Spleen (tissue), 7 donors: Measurements from ENCODE around the gene ERMARD.

ENCODE experiments used
- CTCF ChIP-seq, 11 experiments: fragments of 200-600 bp in 7 of 11; fragments of 450-650 bp in 4 of 11; sonication (generic) in 4 of 11; IDR thresholded peaks in 8 of 11; conservative IDR thresholded peaks in 3 of 11; 1 replicate in 7 of 11; 2 replicates in 4 of 11; pipeline versions ENCODE4 v1.4.0 to v1.8.0; 2016 to 2021; ENCODE audit warnings: antibody characterized with exemption in 11 of 11, inconsistent platforms in 4 of 11, mild to moderate bottlenecking in 1 of 11
- POLR2A ChIP-seq, 3 donors: fragments of 450-650 bp; IDR thresholded peaks; one replicate each; pipeline ENCODE4 v1.5.1; 2017; ENCODE audit warnings: antibody characterized with exemption in 3 of 3, mild to moderate bottlenecking in 1 of 3
- POLR2AphosphoS5 ChIP-seq, 3 donors: sonication (generic); formaldehyde crosslinking; IDR thresholded peaks; one replicate each; pipeline ENCODE4 v1.5.1; 2017; ENCODE audit warnings: antibody characterized with exemption in 3 of 3
- donor health status: DM: no; HTN: no; CAD: no; lungs with moderate emphysema.
- donor health status: DM: no; HTN: no; CAD: no.
- donor health status: DM: no; HTN: no; CAD: no.

DNA sequence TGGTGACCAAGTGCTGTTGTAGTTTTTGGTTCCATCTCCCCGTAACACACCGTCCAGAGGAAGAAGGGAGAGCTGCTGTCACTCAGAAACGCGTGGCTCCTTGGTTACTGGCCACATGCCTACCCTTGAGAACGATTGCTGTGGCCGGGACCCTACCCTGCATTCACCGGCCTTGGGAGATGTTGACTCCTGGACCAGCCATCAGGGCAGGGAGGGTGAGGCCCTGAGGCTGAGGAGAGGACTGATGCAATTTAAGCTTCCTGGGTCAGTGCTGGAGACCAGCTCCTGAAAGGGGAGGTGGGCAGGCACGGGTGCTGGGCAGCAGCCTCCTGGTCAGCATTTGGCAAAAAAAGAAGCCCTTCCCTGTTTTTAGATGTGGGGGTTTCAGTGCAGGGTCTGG, 31.5 kb downstream of the ERMARD start:
- TF ChIP-seq POLR2A (IDR thresholded peaks at IDR 0.05) (no peak), CTCF (IDR thresholded peaks at IDR 0.05 in 8 of 11, conservative IDR thresholded peaks at IDR 0.05 in 3 of 11) (no peak), POLR2AphosphoS5 (IDR thresholded peaks at IDR 0.05) (no peak)
